GM21423 (cell line): ENCODE results near the gene NUDT9.
"Not testable (repeated sequence)": the region's sequence is repeated elsewhere in the genome, so short reads cannot be mapped to it uniquely, and the experiment has no call there.

Experiments used
- ATAC-seq: cut with Tn5 transposase; IDR thresholded peaks from one replicate; pipeline ENCODE4 v1.9.1; 2021; ENCODE audit warnings: mild to moderate bottlenecking, moderate library complexity; ENCODE audit not compliant: unreplicated experiment

Gene NUDT9

GRCh38 chr4:87458913-87459312, 36.5 kb downstream of the NUDT9 start:
- ATAC-seq = no peak

- no peak for ATAC-seq
These were observed 38.9 kb downstream of the NUDT9 start for GRCh38 chr4:87461281-87461700.

GRCh38 chr4:87462102-87462501, 39.7 kb downstream of the NUDT9 start:
- ATAC-seq = no peak

- no peak for ATAC-seq
These were observed 43.5 kb downstream of the NUDT9 start for GRCh38 chr4:87465739-87466366.

GRCh38 chr4:87469390-87469789, 47.0 kb downstream of the NUDT9 start:
- no peak for ATAC-seq

- no peak for ATAC-seq
These were observed 54.6 kb downstream of the NUDT9 start for GRCh38 chr4:87476934-87477333.

GRCh38 chr4:87478732-87479250, 56.4 kb downstream of the NUDT9 start:
- no peak for ATAC-seq

GRCh38 chr4:87481377-87481776, 59.0 kb downstream of the NUDT9 start:
- no peak for ATAC-seq

- ATAC-seq = not testable (repeated sequence)
These were observed 60.9 kb downstream of the NUDT9 start for GRCh38 chr4:87483247-87483646.

GRCh38 chr4:87488666-87489065, 66.3 kb downstream of the NUDT9 start:
- not testable (repeated sequence) for ATAC-seq

- no peak for ATAC-seq
These were observed 67.3 kb downstream of the NUDT9 start for GRCh38 chr4:87489678-87490077.

- ATAC-seq = no peak
These were observed 68.4 kb downstream of the NUDT9 start for GRCh38 chr4:87490664-87491369.

- ATAC-seq = no peak
These were observed 69.1 kb downstream of the NUDT9 start for GRCh38 chr4:87491436-87491835.

GRCh38 chr4:87491851-87492250, 69.5 kb downstream of the NUDT9 start:
- not testable (repeated sequence) for ATAC-seq

- no peak for ATAC-seq
These were observed 70.7 kb downstream of the NUDT9 start for GRCh38 chr4:87493115-87493514.

- ATAC-seq = no peak
These were observed 74.8 kb downstream of the NUDT9 start for GRCh38 chr4:87497159-87497558.

GRCh38 chr4:87497578-87497977, 75.2 kb downstream of the NUDT9 start:
- ATAC-seq = no peak

GRCh38 chr4:87498446-87498900, 76.1 kb downstream of the NUDT9 start:
- peak; percentile 75 for ATAC-seq

GRCh38 chr4:87499403-87500091, 77.2 kb downstream of the NUDT9 start:
- peak; percentile 70 for ATAC-seq

- peak; percentile 30 for ATAC-seq
These were observed 77.7 kb downstream of the NUDT9 start for GRCh38 chr4:87500092-87500462.

GRCh38 chr4:87502580-87503238, 80.3 kb downstream of the NUDT9 start:
- ATAC-seq = no peak
